Nephron (organoid): Measurements from ENCODE around the gene ARHGAP10.
A peak's percentile ranks its signal among the peaks of the same experiment; 100 is the strongest.

Experiments
- H3K27ac Mint-ChIP-seq, 3 experiments: 2 replicates each; pipeline ENCODE4 v1.8.0; 2020; ENCODE audit warnings: mixed read lengths in 3 of 3, mild to moderate bottlenecking in 2 of 3, moderate library complexity in 1 of 3
- H3K27me3 Mint-ChIP-seq: 2 replicates; pipeline ENCODE4 v1.8.0; 2021; ENCODE audit warnings: low read depth, mild to moderate bottlenecking, moderate library complexity, mixed read lengths
- H3K36me3 Mint-ChIP-seq: 2 replicates; pipeline ENCODE4 v1.8.0; 2020; ENCODE audit warnings: low read depth, mixed read lengths
- H3K4me1 Mint-ChIP-seq: 2 replicates; pipeline ENCODE4 v1.8.0; 2020; ENCODE audit warnings: mixed read lengths
- H3K4me3 Mint-ChIP-seq, 3 experiments: 2 replicates each; pipeline ENCODE4 v1.8.0; 2020; ENCODE audit warnings: mild to moderate bottlenecking in 3 of 3, mixed read lengths in 3 of 3, moderate library complexity in 2 of 3
- H3K9me3 Mint-ChIP-seq: 2 replicates; pipeline ENCODE4 v1.8.0; 2020; ENCODE audit warnings: mixed read lengths
- TF ChIP-seq, protein P1 (sequence below), 3 experiments: fragments of 200-600 bp; sonication (generic); IDR thresholded peaks; one replicate each; pipeline ENCODE4 v1.5.0; 2021; ENCODE audit warnings: antibody characterized with exemption in 3 of 3; ENCODE audit not compliant: unreplicated experiment in 3 of 3

ARHGAP10 gene

DNA sequence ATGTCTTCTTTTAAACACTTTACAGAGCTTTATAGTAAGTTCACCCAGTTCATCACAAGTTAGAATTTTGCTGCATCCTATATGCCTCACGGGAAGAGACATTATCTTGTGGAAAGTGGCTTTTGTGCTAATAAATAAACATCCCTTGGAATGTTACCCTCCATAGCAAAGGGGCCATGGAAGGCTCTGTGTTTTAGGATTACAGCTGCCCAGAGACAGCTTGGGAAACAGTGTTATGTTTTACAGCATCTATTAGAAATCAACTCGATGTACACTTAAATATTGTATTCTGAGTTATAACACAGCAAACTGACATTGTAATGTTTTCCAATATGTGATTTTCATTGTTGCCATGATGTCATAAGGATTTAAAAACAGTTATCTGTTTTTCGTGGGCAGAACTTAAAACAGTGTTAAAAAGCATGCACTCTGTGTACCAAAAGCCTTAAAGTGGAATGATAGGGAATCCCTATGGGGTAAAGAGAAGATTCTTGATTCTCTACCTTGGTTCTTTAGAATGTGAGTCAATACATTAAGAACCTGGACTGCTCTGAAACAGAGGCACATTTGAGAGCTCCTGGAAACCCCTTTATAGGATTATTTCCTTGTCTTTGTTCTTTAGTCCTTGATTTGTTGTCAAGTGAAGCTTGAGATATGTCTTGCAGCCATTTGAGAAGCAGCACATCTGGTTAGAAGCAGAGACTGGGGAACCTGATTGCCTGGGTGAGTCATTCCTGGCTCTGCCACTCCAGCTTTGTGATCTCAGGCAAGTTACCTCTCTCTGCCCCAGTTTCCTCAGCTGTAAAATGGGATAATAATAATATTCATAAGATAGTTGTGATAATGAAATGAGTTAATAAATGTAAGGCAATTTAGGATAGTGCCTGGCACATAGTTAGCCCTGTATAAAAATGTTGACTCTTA, 41.6 kb downstream of the ARHGAP10 start:
- TF ChIP-seq, protein P1, sequence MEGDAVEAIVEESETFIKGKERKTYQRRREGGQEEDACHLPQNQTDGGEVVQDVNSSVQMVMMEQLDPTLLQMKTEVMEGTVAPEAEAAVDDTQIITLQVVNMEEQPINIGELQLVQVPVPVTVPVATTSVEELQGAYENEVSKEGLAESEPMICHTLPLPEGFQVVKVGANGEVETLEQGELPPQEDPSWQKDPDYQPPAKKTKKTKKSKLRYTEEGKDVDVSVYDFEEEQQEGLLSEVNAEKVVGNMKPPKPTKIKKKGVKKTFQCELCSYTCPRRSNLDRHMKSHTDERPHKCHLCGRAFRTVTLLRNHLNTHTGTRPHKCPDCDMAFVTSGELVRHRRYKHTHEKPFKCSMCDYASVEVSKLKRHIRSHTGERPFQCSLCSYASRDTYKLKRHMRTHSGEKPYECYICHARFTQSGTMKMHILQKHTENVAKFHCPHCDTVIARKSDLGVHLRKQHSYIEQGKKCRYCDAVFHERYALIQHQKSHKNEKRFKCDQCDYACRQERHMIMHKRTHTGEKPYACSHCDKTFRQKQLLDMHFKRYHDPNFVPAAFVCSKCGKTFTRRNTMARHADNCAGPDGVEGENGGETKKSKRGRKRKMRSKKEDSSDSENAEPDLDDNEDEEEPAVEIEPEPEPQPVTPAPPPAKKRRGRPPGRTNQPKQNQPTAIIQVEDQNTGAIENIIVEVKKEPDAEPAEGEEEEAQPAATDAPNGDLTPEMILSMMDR (IDR thresholded peaks at IDR 0.05; ENCODE audit: unreplicated experiment in 3 of 3) = no peak
- Mint-ChIP-seq H3K4me3 (peak overlapping the region in 1 of 3 experiments; percentile 31), H3K27me3 (no peaks in the 10 kb centered on the region), H3K27ac (peak overlapping the region; percentile 79 to 96 (median 87)), H3K4me1 (peaks cover 46% of the 10 kb centered on the region), H3K9me3 (no peaks in the 10 kb centered on the region), H3K36me3 (no peaks in the 10 kb centered on the region)

- TF ChIP-seq, protein P1 (IDR thresholded peaks at IDR 0.05; ENCODE audit: unreplicated experiment in 3 of 3) = no peak
- no peaks in the 10 kb centered on the region for H3K36me3 Mint-ChIP-seq
- no peaks in the 10 kb centered on the region for H3K9me3 Mint-ChIP-seq
- peaks cover 6% of the 10 kb centered on the region for H3K27me3 Mint-ChIP-seq
- H3K27ac Mint-ChIP-seq = no peak overlapping the region
- no peak overlapping the region for H3K4me3 Mint-ChIP-seq
- peaks cover 35% of the 10 kb centered on the region for H3K4me1 Mint-ChIP-seq
Observed at GRCh38 chr4:147776716-147777115, 44.8 kb downstream of the ARHGAP10 start.

GRCh38 chr4:147777456-147778091, 45.7 kb downstream of the ARHGAP10 start:
- H3K4me1 Mint-ChIP-seq = peaks cover 27% of the 10 kb centered on the region
- H3K36me3 Mint-ChIP-seq = no peaks in the 10 kb centered on the region
- TF ChIP-seq, protein P1 (IDR thresholded peaks at IDR 0.05; ENCODE audit: unreplicated experiment in 3 of 3) = no peak
- H3K4me3 Mint-ChIP-seq = no peak overlapping the region
- H3K27ac Mint-ChIP-seq = no peak overlapping the region
- H3K27me3 Mint-ChIP-seq = peaks cover 6% of the 10 kb centered on the region
- H3K9me3 Mint-ChIP-seq = no peaks in the 10 kb centered on the region

GRCh38 chr4:147778942-147779341, 47.1 kb downstream of the ARHGAP10 start:
- TF ChIP-seq, protein P1 (IDR thresholded peaks at IDR 0.05; ENCODE audit: unreplicated experiment in 3 of 3) = no peak
- no peaks in the 10 kb centered on the region for H3K36me3 Mint-ChIP-seq
- no peak overlapping the region for H3K27ac Mint-ChIP-seq
- peaks cover 13% of the 10 kb centered on the region for H3K4me1 Mint-ChIP-seq
- peaks cover 6% of the 10 kb centered on the region for H3K27me3 Mint-ChIP-seq
- no peak overlapping the region for H3K4me3 Mint-ChIP-seq
- H3K9me3 Mint-ChIP-seq = no peaks in the 10 kb centered on the region

DNA sequence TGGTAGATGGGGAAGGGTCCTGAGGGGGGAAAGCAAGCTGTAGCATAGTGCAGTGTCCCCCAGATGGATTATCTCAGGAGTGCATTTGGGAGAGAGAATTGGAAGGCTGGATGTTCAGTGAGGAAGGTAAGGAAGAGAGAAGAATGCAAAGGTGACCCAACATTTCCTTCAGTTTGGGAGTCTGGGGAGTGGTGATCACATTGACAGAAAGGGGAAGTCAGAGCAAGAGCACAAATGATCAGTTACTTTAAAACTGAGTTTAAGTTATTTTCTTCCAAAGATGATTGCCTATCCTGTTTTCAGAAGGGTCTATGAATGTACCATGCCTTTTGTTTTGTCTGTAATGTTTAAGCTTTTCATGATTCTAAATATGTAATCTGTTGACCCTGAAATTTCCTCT, 47.6 kb downstream of the ARHGAP10 start:
- H3K4me3 Mint-ChIP-seq = no peak overlapping the region

More for the DNA sequence above, 47.6 kb downstream of the ARHGAP10 start:
- Mint-ChIP-seq H3K27me3 (peaks cover 6% of the 10 kb centered on the region), H3K4me1 (peaks cover 9% of the 10 kb centered on the region), H3K9me3 (no peaks in the 10 kb centered on the region), H3K27ac (no peak overlapping the region), H3K36me3 (no peaks in the 10 kb centered on the region)
- TF ChIP-seq, protein P1 (IDR thresholded peaks at IDR 0.05; ENCODE audit: unreplicated experiment in 3 of 3) = no peak
